PFSK-1 (cell line): ENCODE data around the gene YES1.

Experiments used
- FOXP2 ChIP-seq: optimal IDR thresholded peaks from 2 replicates; pipeline ENCODE3; 2011; ENCODE audit warnings: borderline replicate concordance, control low read depth, inconsistent platforms; ENCODE audit not compliant: insufficient read depth; ENCODE audit errors: extremely low read length, extremely low read depth
- POLR2AphosphoS5 ChIP-seq: IDR thresholded peaks from 2 replicates; pipeline ENCODE4 v1.6.1; 2012; ENCODE audit warnings: low read depth, mild to moderate bottlenecking, control low read depth, low read length, moderate library complexity
- SIN3A ChIP-seq: IDR thresholded peaks from 2 replicates; pipeline ENCODE4 v1.6.1; 2012; ENCODE audit warnings: mild to moderate bottlenecking, low read length, moderate library complexity, borderline replicate concordance; ENCODE audit not compliant: insufficient read depth
- TAF1 ChIP-seq: IDR thresholded peaks from 2 replicates; pipeline ENCODE4 v1.6.1; 2012; ENCODE audit warnings: low read length, control low read depth, borderline replicate concordance; ENCODE audit not compliant: insufficient read depth
- TF ChIP-seq, protein P1 (sequence below), 2 experiments: IDR thresholded peaks; 2 replicates each; pipeline versions ENCODE4 v1.6.1 to v1.8.0; 2011 to 2012; ENCODE audit warnings: low read depth in 2 of 2, low read length in 2 of 2, control low read depth in 1 of 2, inconsistent platforms in 1 of 2, mild to moderate bottlenecking in 1 of 2, moderate library complexity in 1 of 2; ENCODE audit not compliant: insufficient read depth in 1 of 2

YES1 gene

DNA sequence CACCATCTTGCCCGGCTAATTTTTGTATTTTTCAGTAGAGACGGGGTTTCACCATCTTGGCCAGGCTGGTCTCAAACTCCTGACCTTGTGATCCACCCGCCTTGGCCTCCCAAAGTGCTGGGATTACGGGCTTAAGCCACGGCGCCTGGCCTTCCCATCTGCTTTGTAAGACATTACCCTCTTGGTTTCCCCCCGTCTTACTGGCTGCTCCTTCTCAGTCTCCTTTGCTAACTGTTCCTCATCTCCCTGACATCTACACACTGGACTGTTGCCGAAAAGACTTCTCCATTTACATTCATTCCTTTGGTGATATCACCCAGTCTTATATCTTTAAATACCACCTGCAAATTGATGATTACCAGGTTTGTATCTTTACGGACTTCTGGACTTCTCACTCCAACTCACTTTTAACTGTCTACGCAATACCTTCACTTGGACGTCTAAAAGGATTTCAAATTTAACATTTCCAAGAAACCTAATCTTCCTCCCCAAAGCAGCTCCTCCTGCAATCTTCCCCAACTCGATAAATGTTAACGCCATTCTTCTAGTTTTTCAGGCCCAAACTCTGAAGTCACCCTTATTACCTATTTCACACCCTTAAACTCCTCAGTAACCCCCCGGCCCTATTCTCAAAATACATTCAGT is 37.9 kb downstream of the YES1 start:
- TF ChIP-seq POLR2AphosphoS5: no peak
- no peak for TF ChIP-seq TAF1
- TF ChIP-seq, protein P1, sequence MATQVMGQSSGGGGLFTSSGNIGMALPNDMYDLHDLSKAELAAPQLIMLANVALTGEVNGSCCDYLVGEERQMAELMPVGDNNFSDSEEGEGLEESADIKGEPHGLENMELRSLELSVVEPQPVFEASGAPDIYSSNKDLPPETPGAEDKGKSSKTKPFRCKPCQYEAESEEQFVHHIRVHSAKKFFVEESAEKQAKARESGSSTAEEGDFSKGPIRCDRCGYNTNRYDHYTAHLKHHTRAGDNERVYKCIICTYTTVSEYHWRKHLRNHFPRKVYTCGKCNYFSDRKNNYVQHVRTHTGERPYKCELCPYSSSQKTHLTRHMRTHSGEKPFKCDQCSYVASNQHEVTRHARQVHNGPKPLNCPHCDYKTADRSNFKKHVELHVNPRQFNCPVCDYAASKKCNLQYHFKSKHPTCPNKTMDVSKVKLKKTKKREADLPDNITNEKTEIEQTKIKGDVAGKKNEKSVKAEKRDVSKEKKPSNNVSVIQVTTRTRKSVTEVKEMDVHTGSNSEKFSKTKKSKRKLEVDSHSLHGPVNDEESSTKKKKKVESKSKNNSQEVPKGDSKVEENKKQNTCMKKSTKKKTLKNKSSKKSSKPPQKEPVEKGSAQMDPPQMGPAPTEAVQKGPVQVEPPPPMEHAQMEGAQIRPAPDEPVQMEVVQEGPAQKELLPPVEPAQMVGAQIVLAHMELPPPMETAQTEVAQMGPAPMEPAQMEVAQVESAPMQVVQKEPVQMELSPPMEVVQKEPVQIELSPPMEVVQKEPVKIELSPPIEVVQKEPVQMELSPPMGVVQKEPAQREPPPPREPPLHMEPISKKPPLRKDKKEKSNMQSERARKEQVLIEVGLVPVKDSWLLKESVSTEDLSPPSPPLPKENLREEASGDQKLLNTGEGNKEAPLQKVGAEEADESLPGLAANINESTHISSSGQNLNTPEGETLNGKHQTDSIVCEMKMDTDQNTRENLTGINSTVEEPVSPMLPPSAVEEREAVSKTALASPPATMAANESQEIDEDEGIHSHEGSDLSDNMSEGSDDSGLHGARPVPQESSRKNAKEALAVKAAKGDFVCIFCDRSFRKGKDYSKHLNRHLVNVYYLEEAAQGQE (IDR thresholded peaks at IDR 0.05; ENCODE audit: insufficient read depth in 1 of 2, low read depth in 2 of 2, low read length in 2 of 2): no peak
- no peak for TF ChIP-seq FOXP2
- no peak for TF ChIP-seq SIN3A

DNA sequence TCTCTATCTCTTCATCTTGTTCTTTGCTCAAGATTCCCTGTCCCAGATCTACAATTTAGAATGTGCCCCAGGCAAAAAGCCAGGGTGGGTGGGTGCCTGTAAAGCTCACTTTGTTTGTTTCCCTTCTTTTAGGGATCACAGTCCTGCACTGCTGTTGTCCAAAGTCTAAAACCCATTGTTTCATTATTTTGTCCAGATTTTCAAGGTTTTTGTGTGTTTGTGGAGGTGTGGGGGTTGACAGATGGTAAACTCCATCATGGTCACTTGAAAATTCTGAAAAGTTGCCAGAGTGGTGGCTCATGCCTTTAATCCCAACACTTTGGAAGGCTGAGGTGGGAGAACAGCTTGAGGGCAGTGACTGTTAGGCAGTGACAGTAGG is 41.5 kb downstream of the YES1 start:
- TF ChIP-seq, protein P1 (IDR thresholded peaks at IDR 0.05; ENCODE audit: insufficient read depth in 1 of 2, low read depth in 2 of 2, low read length in 2 of 2): no peak
- TF ChIP-seq POLR2AphosphoS5: no peak
- TF ChIP-seq FOXP2: no peak
- TF ChIP-seq TAF1: no peak
- TF ChIP-seq SIN3A: no peak

DNA sequence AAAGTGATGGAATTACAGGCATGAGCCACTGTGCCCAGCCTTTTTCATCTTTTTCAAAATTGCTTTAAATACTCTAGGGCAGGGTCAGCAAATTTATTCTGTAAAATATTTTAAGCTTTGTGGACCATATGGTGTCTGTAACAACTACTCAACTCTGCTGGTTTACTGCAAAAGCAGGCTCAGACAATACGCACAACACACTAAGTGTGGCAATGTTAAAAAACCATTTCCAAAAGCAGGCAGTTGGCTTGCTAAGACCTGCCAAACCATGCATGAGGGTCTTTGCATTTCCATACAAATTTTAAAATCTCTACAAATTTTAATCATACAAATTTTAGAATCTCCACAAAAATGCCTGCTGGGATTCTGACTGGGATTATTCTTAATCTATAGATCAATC is 44.1 kb downstream of the YES1 start:
- TF ChIP-seq FOXP2: no peak
- no peak for TF ChIP-seq SIN3A
- no peak for TF ChIP-seq TAF1

DNA sequence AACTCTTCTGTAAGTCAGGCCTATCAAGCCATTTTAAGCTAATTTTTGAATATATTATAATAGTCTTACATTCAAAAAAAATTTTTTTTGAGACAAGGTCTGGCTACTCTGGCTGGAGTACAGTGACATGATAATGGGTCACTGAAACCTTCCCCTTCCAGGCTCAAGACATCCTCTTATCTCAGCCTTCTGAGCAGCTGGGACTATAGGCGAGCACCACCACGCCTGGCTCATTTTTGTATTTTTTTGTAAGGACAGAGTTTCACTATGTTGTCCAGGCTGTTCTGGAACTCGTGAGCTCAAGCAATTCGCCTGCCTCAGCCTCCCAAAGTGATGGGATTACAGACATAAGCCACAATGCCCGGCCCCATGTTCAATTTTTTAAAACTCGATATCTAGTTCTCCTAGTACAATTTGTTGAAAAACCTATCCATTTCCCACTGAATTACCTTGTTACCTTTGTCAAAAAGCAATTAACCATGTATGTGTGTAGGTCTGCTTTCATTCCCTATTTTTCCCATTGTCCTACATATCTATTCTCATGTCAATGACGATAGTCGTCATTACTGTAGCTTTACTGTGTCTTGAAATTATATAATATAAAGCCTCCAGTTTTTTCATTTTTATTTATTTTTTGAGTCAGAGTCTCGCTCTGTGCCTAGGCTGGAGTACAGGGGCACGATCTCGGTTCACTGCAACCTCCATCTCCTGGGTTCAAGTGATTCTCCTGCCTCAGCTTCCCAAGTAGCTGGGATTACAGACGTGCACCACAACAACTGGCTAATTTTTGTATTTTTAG is 44.8 kb downstream of the YES1 start:
- TF ChIP-seq FOXP2: no peak
- TF ChIP-seq, protein P1 (IDR thresholded peaks at IDR 0.05; ENCODE audit: insufficient read depth in 1 of 2, low read depth in 2 of 2, low read length in 2 of 2): no peak
- no peak for TF ChIP-seq POLR2AphosphoS5
- TF ChIP-seq SIN3A: no peak
- no peak for TF ChIP-seq TAF1

DNA sequence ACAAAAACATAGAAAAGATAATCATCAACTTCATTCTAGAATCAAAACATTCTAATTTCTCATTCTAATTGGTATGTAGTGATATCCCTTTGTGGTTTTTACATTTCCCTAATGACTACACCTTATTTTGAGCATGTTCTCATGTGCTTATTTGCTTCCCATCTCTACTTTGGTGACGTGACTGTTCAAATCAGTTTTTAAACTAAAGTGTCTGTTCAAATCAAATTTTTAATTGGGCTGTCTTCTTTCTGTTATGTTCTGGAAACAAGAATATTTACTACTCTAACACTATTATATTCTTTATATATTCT is 45.5 kb downstream of the YES1 start:
- TF ChIP-seq SIN3A (no peak), FOXP2 (no peak), POLR2AphosphoS5 (no peak), TAF1 (no peak)
- TF ChIP-seq, protein P1 (IDR thresholded peaks at IDR 0.05; ENCODE audit: insufficient read depth in 1 of 2, low read depth in 2 of 2, low read length in 2 of 2): no peak
